Peyer's patch (tissue), 4 donors: Measurements from ENCODE around the gene HCFC1R1. TPM values are rescaled to one million over a fixed set of nuclear protein-coding genes. Genes with fewer than 3 reads are reported as not detected.

ENCODE experiments used
- DNase-seq, 3 donors: peaks; one replicate each; pipeline ENCODE4 v3.0.0-alpha.2; 2017 to 2019
- H3K27ac ChIP-seq, 4 donors: fragments of 200-600 bp; sonication (generic); one replicate each; pipeline ENCODE4 v1.5.1; 2016 to 2019
- H3K27me3 ChIP-seq, 2 donors: fragments of 200-600 bp; sonication (generic); one replicate each; pipeline ENCODE4 v1.5.1; 2019
- H3K36me3 ChIP-seq, 3 donors: fragments of 200-600 bp; sonication (generic); one replicate each; pipeline ENCODE4 v1.5.1; 2016 to 2019
- H3K4me1 ChIP-seq, 4 donors: fragments of 200-600 bp; sonication (generic); one replicate each; pipeline ENCODE4 v1.5.1; 2016 to 2019
- H3K4me3 ChIP-seq, 4 donors: fragments of 200-600 bp; sonication (generic); 1 replicate in 3 of 4; 2 replicates in 1 of 4; pipeline ENCODE4 v1.5.1; 2016 to 2019; ENCODE audit warnings: mild to moderate bottlenecking in 1 of 4
- H3K9me3 ChIP-seq, 4 donors: fragments of 200-600 bp; sonication (generic); one replicate each; pipeline ENCODE4 v1.5.1; 2016 to 2019; ENCODE audit warnings: mild to moderate bottlenecking in 1 of 4
- POLR2A ChIP-seq, 2 donors: fragments of 450-650 bp; IDR thresholded peaks; one replicate each; pipeline ENCODE4 v1.5.1; 2017; ENCODE audit warnings: antibody characterized with exemption in 2 of 2, mild to moderate bottlenecking in 2 of 2, moderate library complexity in 2 of 2
- total RNA-seq, 4 donors: library from RNA; depleted of rRNA; stranded (reverse); fragments of >200 nt; gene quantifications; one replicate each; pipeline ENCODE4 v1.1.0, GENCODE V29; 2016
- TF ChIP-seq, protein P1 (sequence below), 6 experiments: fragments of 450-650 bp in 4 of 6; fragments of 200-600 bp in 2 of 6; sonication (generic) in 1 of 6; IDR thresholded peaks; one replicate each; pipeline ENCODE4 v1.5.1; 2017 to 2019; ENCODE audit warnings: antibody characterized with exemption in 6 of 6, mild to moderate bottlenecking in 3 of 6, moderate library complexity in 1 of 6

HCFC1R1 gene
- total RNA-seq, 4 donors from 2014 or later = 14.0 to 38.0 (median 34.1) TPM

DNA sequence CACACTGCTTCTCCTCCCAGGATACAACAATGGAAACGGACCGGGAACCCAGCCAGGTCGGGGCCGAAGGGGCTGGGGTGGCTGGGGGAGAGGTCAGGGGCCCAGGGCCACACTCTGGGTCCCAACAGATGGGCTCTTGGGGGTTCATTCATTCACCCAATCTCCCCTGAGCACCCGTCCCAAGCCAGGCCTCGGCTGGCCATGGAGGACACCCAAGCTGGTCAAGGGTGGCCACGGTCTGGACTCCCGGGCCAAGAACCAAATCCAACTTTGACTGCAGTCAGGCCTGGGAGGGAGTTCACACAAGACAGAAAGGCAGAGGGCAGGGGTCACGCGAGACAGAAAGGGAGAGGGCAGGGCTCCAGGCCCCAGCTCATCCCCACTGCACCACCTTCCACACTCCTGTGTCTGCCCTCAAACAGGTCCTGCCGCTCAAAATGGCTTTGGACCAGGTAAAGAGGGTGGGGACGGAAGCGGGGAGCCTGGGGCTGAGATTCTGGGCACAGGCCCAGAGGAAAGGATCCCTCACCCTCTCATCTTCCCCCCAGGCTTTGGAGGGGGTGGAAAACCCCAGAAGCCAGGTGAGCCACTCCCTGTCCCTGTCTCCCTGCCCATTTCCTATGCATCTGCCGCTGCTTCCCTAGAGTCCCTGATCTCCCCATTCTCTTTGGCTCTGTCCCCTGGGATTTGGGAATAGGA lies 31.2 kb downstream of the HCFC1R1 start:
- Histone ChIP-seq H3K27ac (no peak overlapping the region), H3K27me3 (no peaks in the 10 kb centered on the region), H3K36me3 (no peaks in the 10 kb centered on the region), H3K4me3 (no peak overlapping the region), H3K4me1 (no peaks in the 10 kb centered on the region), H3K9me3 (no peaks in the 10 kb centered on the region)
- no peak for DNase-seq
- TF ChIP-seq, protein P1, sequence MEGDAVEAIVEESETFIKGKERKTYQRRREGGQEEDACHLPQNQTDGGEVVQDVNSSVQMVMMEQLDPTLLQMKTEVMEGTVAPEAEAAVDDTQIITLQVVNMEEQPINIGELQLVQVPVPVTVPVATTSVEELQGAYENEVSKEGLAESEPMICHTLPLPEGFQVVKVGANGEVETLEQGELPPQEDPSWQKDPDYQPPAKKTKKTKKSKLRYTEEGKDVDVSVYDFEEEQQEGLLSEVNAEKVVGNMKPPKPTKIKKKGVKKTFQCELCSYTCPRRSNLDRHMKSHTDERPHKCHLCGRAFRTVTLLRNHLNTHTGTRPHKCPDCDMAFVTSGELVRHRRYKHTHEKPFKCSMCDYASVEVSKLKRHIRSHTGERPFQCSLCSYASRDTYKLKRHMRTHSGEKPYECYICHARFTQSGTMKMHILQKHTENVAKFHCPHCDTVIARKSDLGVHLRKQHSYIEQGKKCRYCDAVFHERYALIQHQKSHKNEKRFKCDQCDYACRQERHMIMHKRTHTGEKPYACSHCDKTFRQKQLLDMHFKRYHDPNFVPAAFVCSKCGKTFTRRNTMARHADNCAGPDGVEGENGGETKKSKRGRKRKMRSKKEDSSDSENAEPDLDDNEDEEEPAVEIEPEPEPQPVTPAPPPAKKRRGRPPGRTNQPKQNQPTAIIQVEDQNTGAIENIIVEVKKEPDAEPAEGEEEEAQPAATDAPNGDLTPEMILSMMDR (IDR thresholded peaks at IDR 0.05) = no peak
- TF ChIP-seq POLR2A (IDR thresholded peaks at IDR 0.05) = no peak

GRCh38 chr16:2991566-2992261 lies 32.0 kb downstream of the HCFC1R1 start:
- Histone ChIP-seq H3K4me1 (no peaks in the 10 kb centered on the region), H3K27me3 (no peaks in the 10 kb centered on the region), H3K9me3 (no peaks in the 10 kb centered on the region), H3K27ac (no peak overlapping the region), H3K36me3 (no peaks in the 10 kb centered on the region), H3K4me3 (no peak overlapping the region)
- no peak for DNase-seq
- TF ChIP-seq, protein P1 (IDR thresholded peaks at IDR 0.05) = no peak
- TF ChIP-seq POLR2A (IDR thresholded peaks at IDR 0.05) = no peak

GRCh38 chr16:2990891-2991290 lies 32.9 kb downstream of the HCFC1R1 start:
- no peaks in the 10 kb centered on the region for H3K4me1 ChIP-seq
- no peak for DNase-seq
- H3K9me3 ChIP-seq = no peaks in the 10 kb centered on the region
- H3K27ac ChIP-seq = no peak overlapping the region
- H3K4me3 ChIP-seq = no peak overlapping the region
- no peaks in the 10 kb centered on the region for H3K27me3 ChIP-seq
- no peaks in the 10 kb centered on the region for H3K36me3 ChIP-seq
- TF ChIP-seq POLR2A (IDR thresholded peaks at IDR 0.05) = no peak
- TF ChIP-seq, protein P1 (IDR thresholded peaks at IDR 0.05) = no peak

DNA sequence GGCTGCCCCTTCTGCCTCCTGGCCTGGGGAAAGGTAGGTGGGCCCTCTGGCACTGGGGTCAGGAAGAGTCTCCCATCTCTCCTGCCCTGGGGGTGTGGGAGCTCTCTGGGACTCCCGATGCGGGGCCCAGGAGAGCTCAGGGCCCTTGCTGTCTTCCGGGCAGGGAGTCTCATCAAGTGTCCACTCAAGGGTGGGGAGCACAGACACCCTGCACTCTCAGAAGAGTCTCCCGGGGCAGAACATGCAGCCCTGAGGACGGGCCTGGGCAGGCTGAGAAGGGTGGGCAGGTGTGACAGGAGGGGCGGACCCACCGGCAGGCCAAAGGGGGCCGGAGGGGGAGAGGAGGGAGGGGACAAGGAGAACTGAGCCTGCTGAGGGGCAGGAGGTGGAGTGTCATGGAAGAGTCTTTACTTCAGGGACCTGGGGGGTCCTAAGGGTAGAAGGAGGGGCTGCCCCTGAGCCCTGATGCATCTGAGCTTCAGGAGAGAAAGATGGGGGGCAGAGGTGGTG lies 35.1 kb downstream of the HCFC1R1 start:
- H3K27ac ChIP-seq = no peak overlapping the region
- no peaks in the 10 kb centered on the region for H3K9me3 ChIP-seq
- no peak for DNase-seq
- H3K36me3 ChIP-seq = no peaks in the 10 kb centered on the region
- no peak for TF ChIP-seq POLR2A (IDR thresholded peaks at IDR 0.05)
- H3K4me3 ChIP-seq = no peak overlapping the region
- no peaks in the 10 kb centered on the region for H3K27me3 ChIP-seq
- peaks cover 0 to 5% (median 1%) of the 10 kb centered on the region in 4 donors for H3K4me1 ChIP-seq

DNA sequence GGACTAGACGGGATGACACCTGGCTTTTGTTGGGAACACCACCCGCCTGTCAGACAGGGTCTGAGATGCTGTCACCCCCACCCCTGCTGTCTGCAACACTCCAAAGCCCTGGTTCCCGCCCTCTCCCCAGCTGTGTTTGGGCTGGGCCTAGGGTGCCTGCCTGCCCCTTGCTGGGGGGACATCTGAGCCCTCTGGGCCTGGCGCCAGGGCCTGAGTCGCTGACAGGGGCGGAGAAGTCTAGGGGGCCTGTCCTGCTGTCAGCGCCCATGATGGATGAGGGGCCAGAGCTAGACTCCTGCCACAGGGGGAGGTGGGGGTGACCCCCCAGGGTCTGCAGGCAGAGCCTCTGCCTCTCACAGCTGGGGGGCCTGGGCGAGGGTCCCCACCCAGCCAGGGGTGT lies 35.9 kb downstream of the HCFC1R1 start:
- H3K27me3 ChIP-seq = no peaks in the 10 kb centered on the region
- H3K4me3 ChIP-seq = no peak overlapping the region
- no peak for DNase-seq
- H3K36me3 ChIP-seq = no peaks in the 10 kb centered on the region
- H3K9me3 ChIP-seq = no peaks in the 10 kb centered on the region
- no peak for TF ChIP-seq POLR2A (IDR thresholded peaks at IDR 0.05)
- TF ChIP-seq, protein P1 (IDR thresholded peaks at IDR 0.05) = no peak
- peaks cover 0 to 5% (median 2%) of the 10 kb centered on the region in 4 donors for H3K4me1 ChIP-seq
- no peak overlapping the region for H3K27ac ChIP-seq

DNA sequence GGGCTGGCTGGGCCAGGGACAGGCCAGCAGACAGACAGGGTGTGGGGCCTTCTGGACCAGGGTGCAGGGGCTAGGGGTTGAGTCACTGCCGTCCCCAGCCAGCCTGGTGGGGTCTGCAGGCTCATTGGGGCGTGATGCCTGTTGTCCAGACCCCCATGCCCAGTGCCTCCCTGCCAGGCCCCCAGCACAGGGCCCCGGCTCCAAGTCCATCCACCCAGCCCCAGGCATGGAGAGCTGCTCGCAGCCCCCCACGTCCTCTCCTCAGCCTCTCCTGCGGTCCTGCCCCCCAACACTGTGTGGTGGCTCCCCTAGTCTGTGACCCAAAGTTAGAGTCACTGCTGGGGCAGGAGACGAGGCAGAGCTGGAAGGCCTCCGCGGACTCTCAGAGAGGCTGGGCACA lies 36.5 kb downstream of the HCFC1R1 start:
- no peak for DNase-seq
- Histone ChIP-seq H3K9me3 (no peaks in the 10 kb centered on the region), H3K27ac (no peak overlapping the region), H3K27me3 (no peaks in the 10 kb centered on the region), H3K4me1 (peaks cover 0 to 5% (median 2%) of the 10 kb centered on the region in 4 donors), H3K36me3 (no peaks in the 10 kb centered on the region), H3K4me3 (no peak overlapping the region)
- TF ChIP-seq, protein P1 (IDR thresholded peaks at IDR 0.05) = no peak
- no peak for TF ChIP-seq POLR2A (IDR thresholded peaks at IDR 0.05)
